ENCODE data around the gene MINK1.

DNA sequence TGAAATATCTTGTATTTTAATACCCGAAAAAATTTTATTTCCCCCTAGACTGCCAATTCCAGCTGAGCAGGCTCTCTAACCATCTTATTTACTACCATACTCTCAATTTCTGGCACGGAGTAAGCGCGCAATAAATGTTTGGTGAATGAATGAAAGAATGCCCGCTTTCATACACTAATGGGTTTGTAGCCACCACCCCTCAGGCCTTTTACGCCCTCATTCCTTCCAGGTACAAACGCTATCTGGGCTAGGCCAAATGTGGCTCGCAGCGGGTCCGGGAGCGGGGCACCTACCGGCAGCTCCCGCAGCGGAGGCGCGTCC lies 26.7 kb upstream of the MINK1 start:
- TF ChIP-seq, protein P1, sequence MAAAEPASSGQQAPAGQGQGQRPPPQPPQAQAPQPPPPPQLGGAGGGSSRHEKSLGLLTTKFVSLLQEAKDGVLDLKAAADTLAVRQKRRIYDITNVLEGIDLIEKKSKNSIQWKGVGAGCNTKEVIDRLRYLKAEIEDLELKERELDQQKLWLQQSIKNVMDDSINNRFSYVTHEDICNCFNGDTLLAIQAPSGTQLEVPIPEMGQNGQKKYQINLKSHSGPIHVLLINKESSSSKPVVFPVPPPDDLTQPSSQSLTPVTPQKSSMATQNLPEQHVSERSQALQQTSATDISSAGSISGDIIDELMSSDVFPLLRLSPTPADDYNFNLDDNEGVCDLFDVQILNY (CRISPR knock-in tag; IDR thresholded peaks at IDR 0.05), result no peak
- TF ChIP-seq, protein P2, sequence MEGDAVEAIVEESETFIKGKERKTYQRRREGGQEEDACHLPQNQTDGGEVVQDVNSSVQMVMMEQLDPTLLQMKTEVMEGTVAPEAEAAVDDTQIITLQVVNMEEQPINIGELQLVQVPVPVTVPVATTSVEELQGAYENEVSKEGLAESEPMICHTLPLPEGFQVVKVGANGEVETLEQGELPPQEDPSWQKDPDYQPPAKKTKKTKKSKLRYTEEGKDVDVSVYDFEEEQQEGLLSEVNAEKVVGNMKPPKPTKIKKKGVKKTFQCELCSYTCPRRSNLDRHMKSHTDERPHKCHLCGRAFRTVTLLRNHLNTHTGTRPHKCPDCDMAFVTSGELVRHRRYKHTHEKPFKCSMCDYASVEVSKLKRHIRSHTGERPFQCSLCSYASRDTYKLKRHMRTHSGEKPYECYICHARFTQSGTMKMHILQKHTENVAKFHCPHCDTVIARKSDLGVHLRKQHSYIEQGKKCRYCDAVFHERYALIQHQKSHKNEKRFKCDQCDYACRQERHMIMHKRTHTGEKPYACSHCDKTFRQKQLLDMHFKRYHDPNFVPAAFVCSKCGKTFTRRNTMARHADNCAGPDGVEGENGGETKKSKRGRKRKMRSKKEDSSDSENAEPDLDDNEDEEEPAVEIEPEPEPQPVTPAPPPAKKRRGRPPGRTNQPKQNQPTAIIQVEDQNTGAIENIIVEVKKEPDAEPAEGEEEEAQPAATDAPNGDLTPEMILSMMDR (IDR thresholded peaks at IDR 0.05), result no peak
- no peak for TF ChIP-seq ELF4 (CRISPR knock-in tag; IDR thresholded peaks at IDR 0.05; ENCODE audit: low read depth)

Data from WTC11 (cell line).